ENCODE measurements around the gene ERICH2. TPM values are rescaled to one million over a fixed set of nuclear protein-coding genes. Genes with fewer than 3 reads are reported as not detected.

Gene ERICH2
- total RNA-seq, 2 donors from 2014 or later: not detected

DNA sequence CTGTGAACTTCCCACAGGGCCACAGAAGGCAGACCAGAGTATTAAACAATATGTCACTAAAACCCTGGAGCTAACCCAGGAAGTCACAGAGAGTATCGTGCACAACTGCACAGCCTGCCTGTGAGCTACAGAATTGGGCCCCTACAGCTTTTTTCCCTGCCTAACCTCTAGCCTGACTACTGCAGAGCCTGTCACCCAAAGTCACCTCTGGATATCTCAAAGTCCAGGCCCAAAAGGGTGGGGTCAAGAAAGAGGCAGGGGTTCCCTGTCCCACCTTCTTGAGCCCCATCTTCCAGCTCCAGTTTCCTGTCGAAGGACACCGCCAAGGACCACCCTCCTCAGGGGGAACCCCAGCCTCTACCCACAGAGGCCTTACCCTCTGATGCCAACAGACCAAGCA lies 60.0 kb downstream of the ERICH2 start:
- Histone ChIP-seq H3K27me3 (replicated peaks; ENCODE audit: insufficient read depth) (no peaks in the 10 kb centered on the region), H3K4me1 (ENCODE audit: control insufficient read depth in 1 of 2, low read depth in 2 of 2) (no peaks in the 10 kb centered on the region), H3K36me3 (no peaks in the 10 kb centered on the region), H3K9me3 (no peaks in the 10 kb centered on the region), H3K4me3 (no peak overlapping the region), H3K27ac (no peak overlapping the region)
- TF ChIP-seq, protein P1, sequence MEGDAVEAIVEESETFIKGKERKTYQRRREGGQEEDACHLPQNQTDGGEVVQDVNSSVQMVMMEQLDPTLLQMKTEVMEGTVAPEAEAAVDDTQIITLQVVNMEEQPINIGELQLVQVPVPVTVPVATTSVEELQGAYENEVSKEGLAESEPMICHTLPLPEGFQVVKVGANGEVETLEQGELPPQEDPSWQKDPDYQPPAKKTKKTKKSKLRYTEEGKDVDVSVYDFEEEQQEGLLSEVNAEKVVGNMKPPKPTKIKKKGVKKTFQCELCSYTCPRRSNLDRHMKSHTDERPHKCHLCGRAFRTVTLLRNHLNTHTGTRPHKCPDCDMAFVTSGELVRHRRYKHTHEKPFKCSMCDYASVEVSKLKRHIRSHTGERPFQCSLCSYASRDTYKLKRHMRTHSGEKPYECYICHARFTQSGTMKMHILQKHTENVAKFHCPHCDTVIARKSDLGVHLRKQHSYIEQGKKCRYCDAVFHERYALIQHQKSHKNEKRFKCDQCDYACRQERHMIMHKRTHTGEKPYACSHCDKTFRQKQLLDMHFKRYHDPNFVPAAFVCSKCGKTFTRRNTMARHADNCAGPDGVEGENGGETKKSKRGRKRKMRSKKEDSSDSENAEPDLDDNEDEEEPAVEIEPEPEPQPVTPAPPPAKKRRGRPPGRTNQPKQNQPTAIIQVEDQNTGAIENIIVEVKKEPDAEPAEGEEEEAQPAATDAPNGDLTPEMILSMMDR (IDR thresholded peaks at IDR 0.05): no peak
- DNase-seq (ENCODE audit: low spot score) (no peak), ATAC-seq (ENCODE audit: insufficient number of reproducible peaks, low FRiP score, low read depth) (no peak)

DNA sequence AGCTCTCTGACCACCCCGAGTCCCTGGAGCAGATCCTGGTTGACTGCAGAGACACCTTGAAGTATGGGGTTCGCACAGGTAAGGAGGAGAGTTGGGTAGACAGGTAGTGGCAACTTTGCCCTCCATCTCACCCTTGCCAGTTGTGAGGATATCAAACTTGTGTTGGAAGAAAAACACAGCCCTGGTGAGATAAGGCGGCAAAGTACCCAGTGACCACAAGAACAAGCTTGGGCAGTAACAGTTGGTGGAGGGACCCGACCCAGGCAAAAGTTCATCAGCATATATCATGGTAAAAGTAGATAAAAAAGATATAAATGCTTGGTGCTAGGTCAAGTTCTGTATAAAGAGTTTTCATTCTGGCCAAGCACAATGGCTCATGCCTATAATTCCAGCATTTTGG lies 60.9 kb downstream of the ERICH2 start:
- ATAC-seq (ENCODE audit: insufficient number of reproducible peaks, low FRiP score, low read depth) (no peak), DNase-seq (ENCODE audit: low spot score) (no peak)
- Histone ChIP-seq H3K27ac (no peak overlapping the region), H3K27me3 (replicated peaks; ENCODE audit: insufficient read depth) (no peaks in the 10 kb centered on the region), H3K36me3 (no peaks in the 10 kb centered on the region), H3K4me1 (ENCODE audit: control insufficient read depth in 1 of 2, low read depth in 2 of 2) (no peaks in the 10 kb centered on the region), H3K9me3 (no peaks in the 10 kb centered on the region), H3K4me3 (no peak overlapping the region)
- TF ChIP-seq, protein P1 (IDR thresholded peaks at IDR 0.05): no peak

DNA sequence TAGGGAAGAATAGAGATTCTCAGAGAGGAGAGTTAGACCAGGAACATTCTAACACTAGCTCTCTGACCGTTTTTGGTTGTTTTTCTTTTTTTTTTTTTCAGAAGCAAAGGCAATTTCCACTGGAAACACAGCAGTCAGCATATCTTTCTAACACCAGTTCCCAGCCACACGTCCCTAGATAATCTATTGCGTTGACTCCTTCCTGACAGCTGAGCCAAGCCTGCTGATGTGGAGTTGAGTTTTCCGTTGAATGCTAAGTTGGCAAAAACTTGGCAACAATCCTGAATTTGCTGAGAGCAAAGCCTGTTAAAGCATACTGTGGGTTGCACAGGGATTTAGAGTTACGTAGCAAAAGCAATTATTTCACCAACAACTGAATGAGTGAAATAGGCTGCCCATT lies 65.8 kb downstream of the ERICH2 start:
- H3K27me3 ChIP-seq (replicated peaks; ENCODE audit: insufficient read depth): no peaks in the 10 kb centered on the region
- H3K27ac ChIP-seq: no peak overlapping the region
- no peak for ATAC-seq (ENCODE audit: insufficient number of reproducible peaks, low FRiP score, low read depth)
- no peaks in the 10 kb centered on the region for H3K36me3 ChIP-seq
- no peaks in the 10 kb centered on the region for H3K9me3 ChIP-seq
- no peak overlapping the region for H3K4me3 ChIP-seq
- no peak for DNase-seq (ENCODE audit: low spot score)
- TF ChIP-seq, protein P1 (IDR thresholded peaks at IDR 0.05): no peak
- no peaks in the 10 kb centered on the region for H3K4me1 ChIP-seq (ENCODE audit: control insufficient read depth in 1 of 2, low read depth in 2 of 2)

DNA sequence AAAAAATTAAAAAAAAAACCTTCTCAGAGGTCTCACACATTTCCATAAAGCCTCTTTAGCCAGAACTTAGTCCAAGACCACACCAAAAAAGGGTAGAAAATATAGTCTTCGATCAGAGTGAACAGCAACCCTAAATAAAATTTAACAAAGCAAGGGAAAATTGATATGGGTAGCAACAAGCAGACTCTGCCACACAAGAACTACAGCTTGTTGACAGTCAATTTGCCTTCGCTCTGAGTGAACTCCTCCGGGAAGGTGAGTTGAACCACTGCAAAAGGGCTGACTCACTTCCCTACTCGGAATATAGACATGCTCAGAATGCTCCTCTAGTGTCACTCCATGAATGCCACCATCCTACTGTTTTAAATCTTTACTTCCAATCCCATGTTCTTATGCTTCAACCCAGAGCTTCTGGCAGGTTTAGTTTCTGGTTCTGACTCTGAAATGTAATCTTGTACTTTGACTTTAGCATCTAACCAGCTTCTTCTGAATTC lies 70.6 kb downstream of the ERICH2 start:
- DNase-seq (ENCODE audit: low spot score) (no peak), ATAC-seq (ENCODE audit: insufficient number of reproducible peaks, low FRiP score, low read depth) (no peak)
- Histone ChIP-seq H3K27ac (no peak overlapping the region), H3K4me3 (no peak overlapping the region), H3K9me3 (no peaks in the 10 kb centered on the region), H3K36me3 (no peaks in the 10 kb centered on the region), H3K4me1 (ENCODE audit: control insufficient read depth in 1 of 2, low read depth in 2 of 2) (no peaks in the 10 kb centered on the region), H3K27me3 (replicated peaks; ENCODE audit: insufficient read depth) (no peaks in the 10 kb centered on the region)
- TF ChIP-seq, protein P1 (IDR thresholded peaks at IDR 0.05): no peak

GRCh38 chr2:170842785-170843184 lies 72.6 kb downstream of the ERICH2 start:
- Histone ChIP-seq H3K4me1 (ENCODE audit: control insufficient read depth in 1 of 2, low read depth in 2 of 2) (no peaks in the 10 kb centered on the region), H3K4me3 (no peak overlapping the region), H3K27me3 (replicated peaks; ENCODE audit: insufficient read depth) (no peaks in the 10 kb centered on the region), H3K27ac (no peak overlapping the region), H3K36me3 (peaks cover 3% of the 10 kb centered on the region), H3K9me3 (no peaks in the 10 kb centered on the region)
- DNase-seq (ENCODE audit: low spot score) (no peak), ATAC-seq (ENCODE audit: insufficient number of reproducible peaks, low FRiP score, low read depth) (no peak)
- TF ChIP-seq, protein P1 (IDR thresholded peaks at IDR 0.05): no peak
